Subcutaneous abdominal adipose tissue (tissue), 5 donors: ENCODE measurements around the gene CADPS2.

Experiments
- H3K27ac ChIP-seq: one replicate; pipeline ENCODE4 v1.7.0; 2013; ENCODE audit warnings: low read depth, mild to moderate bottlenecking, inconsistent platforms, low read length, moderate library complexity
- H3K27me3 ChIP-seq, 5 donors: one replicate each; pipeline ENCODE4 v1.7.0; 2013; ENCODE audit warnings: low read length in 5 of 5, inconsistent platforms in 1 of 5; ENCODE audit not compliant: control insufficient read depth in 5 of 5, insufficient read depth in 4 of 5
- H3K36me3 ChIP-seq, 5 donors: one replicate each; pipeline ENCODE4 v1.7.0; 2013; ENCODE audit warnings: low read length in 5 of 5; ENCODE audit not compliant: control insufficient read depth in 5 of 5, insufficient read depth in 5 of 5
- H3K4me1 ChIP-seq, 5 donors: one replicate each; pipeline ENCODE4 v1.7.0; 2013; ENCODE audit warnings: low read length in 5 of 5, mild to moderate bottlenecking in 3 of 5, moderate library complexity in 1 of 5; ENCODE audit not compliant: control insufficient read depth in 5 of 5, insufficient read depth in 5 of 5
- H3K4me3 ChIP-seq, 5 donors: one replicate each; pipeline ENCODE4 v1.7.0; 2013; ENCODE audit warnings: low read length in 5 of 5, low read depth in 1 of 5
- H3K9ac ChIP-seq, 5 donors: one replicate each; pipeline ENCODE4 v1.7.0; 2013; ENCODE audit warnings: low read length in 5 of 5, mild to moderate bottlenecking in 4 of 5, moderate library complexity in 3 of 5
- H3K9me3 ChIP-seq, 5 donors: one replicate each; pipeline ENCODE4 v1.7.0; 2013; ENCODE audit warnings: low read length in 5 of 5; ENCODE audit not compliant: control insufficient read depth in 5 of 5
- donor health status: healthy.
- donor health status: healthy.
- donor health status: healthy.
- donor health status: healthy.
- donor health status: healthy.

The CADPS2 gene

GRCh38 chr7:122463631-122464030 lies 422.6 kb downstream of the CADPS2 start:
- H3K9me3 ChIP-seq = no peaks in the 10 kb centered on the region
- H3K9ac ChIP-seq = no peak overlapping the region
- no peaks in the 10 kb centered on the region for H3K27me3 ChIP-seq
- H3K4me3 ChIP-seq = no peak overlapping the region
- no peaks in the 10 kb centered on the region for H3K36me3 ChIP-seq
- H3K27ac ChIP-seq = no peak overlapping the region
- no peaks in the 10 kb centered on the region for H3K4me1 ChIP-seq

- Histone ChIP-seq H3K4me1 (no peaks in the 10 kb centered on the region), H3K27me3 (no peaks in the 10 kb centered on the region), H3K4me3 (no peak overlapping the region), H3K9ac (no peak overlapping the region), H3K9me3 (no peaks in the 10 kb centered on the region), H3K36me3 (no peaks in the 10 kb centered on the region), H3K27ac (no peak overlapping the region)
Observed at GRCh38 chr7:122460936-122461335, 425.3 kb downstream of the CADPS2 start.

- H3K27ac ChIP-seq = no peak overlapping the region
- no peak overlapping the region for H3K4me3 ChIP-seq
- H3K9ac ChIP-seq = no peak overlapping the region
- no peaks in the 10 kb centered on the region for H3K4me1 ChIP-seq
- H3K27me3 ChIP-seq = no peaks in the 10 kb centered on the region
- no peaks in the 10 kb centered on the region for H3K36me3 ChIP-seq
- H3K9me3 ChIP-seq = no peaks in the 10 kb centered on the region
Observed at GRCh38 chr7:122457969-122458368, 428.3 kb downstream of the CADPS2 start.

GRCh38 chr7:122457325-122457724 lies 428.9 kb downstream of the CADPS2 start:
- Histone ChIP-seq H3K9ac (no peak overlapping the region), H3K9me3 (no peaks in the 10 kb centered on the region), H3K4me3 (no peak overlapping the region), H3K4me1 (no peaks in the 10 kb centered on the region), H3K27ac (no peak overlapping the region), H3K27me3 (no peaks in the 10 kb centered on the region), H3K36me3 (no peaks in the 10 kb centered on the region)

- no peaks in the 10 kb centered on the region for H3K9me3 ChIP-seq
- H3K27ac ChIP-seq = no peak overlapping the region
- peaks cover 0 to 5% (median 0%) of the 10 kb centered on the region in 5 donors for H3K36me3 ChIP-seq
- H3K27me3 ChIP-seq = no peaks in the 10 kb centered on the region
- H3K4me3 ChIP-seq = no peak overlapping the region
- no peaks in the 10 kb centered on the region for H3K4me1 ChIP-seq
- no peak overlapping the region for H3K9ac ChIP-seq
Observed at GRCh38 chr7:122454776-122455507, 431.3 kb downstream of the CADPS2 start.

GRCh38 chr7:122453432-122453831 lies 432.8 kb downstream of the CADPS2 start:
- Histone ChIP-seq H3K4me3 (no peak overlapping the region), H3K27ac (no peak overlapping the region), H3K36me3 (peaks cover 0 to 5% (median 0%) of the 10 kb centered on the region in 5 donors), H3K9ac (no peak overlapping the region), H3K27me3 (no peaks in the 10 kb centered on the region), H3K4me1 (no peaks in the 10 kb centered on the region), H3K9me3 (no peaks in the 10 kb centered on the region)

GRCh38 chr7:122448893-122449589 lies 437.2 kb downstream of the CADPS2 start:
- Histone ChIP-seq H3K4me3 (no peak overlapping the region), H3K4me1 (no peaks in the 10 kb centered on the region), H3K27me3 (no peaks in the 10 kb centered on the region), H3K9me3 (peaks cover 0 to 3% (median 0%) of the 10 kb centered on the region in 5 donors), H3K36me3 (peaks cover 0 to 5% (median 0%) of the 10 kb centered on the region in 5 donors), H3K9ac (no peak overlapping the region), H3K27ac (no peak overlapping the region)

GRCh38 chr7:122442929-122443328 lies 443.3 kb downstream of the CADPS2 start:
- H3K36me3 ChIP-seq = no peaks in the 10 kb centered on the region
- no peak overlapping the region for H3K4me3 ChIP-seq
- no peaks in the 10 kb centered on the region for H3K27me3 ChIP-seq
- no peak overlapping the region for H3K27ac ChIP-seq
- H3K9me3 ChIP-seq = peaks cover 0 to 3% (median 0%) of the 10 kb centered on the region in 5 donors
- no peak overlapping the region for H3K9ac ChIP-seq
- H3K4me1 ChIP-seq = peaks cover 0 to 7% (median 0%) of the 10 kb centered on the region in 5 donors

GRCh38 chr7:122438492-122438891 lies 447.8 kb downstream of the CADPS2 start:
- H3K36me3 ChIP-seq = no peaks in the 10 kb centered on the region
- no peak overlapping the region for H3K27ac ChIP-seq
- no peak overlapping the region for H3K9ac ChIP-seq
- H3K9me3 ChIP-seq = no peaks in the 10 kb centered on the region
- H3K27me3 ChIP-seq = no peaks in the 10 kb centered on the region
- H3K4me3 ChIP-seq = no peak overlapping the region
- peaks cover 0 to 8% (median 0%) of the 10 kb centered on the region in 5 donors for H3K4me1 ChIP-seq

GRCh38 chr7:122438006-122438405 lies 448.3 kb downstream of the CADPS2 start:
- H3K36me3 ChIP-seq = no peaks in the 10 kb centered on the region
- no peaks in the 10 kb centered on the region for H3K27me3 ChIP-seq
- H3K9ac ChIP-seq = no peak overlapping the region
- H3K9me3 ChIP-seq = no peaks in the 10 kb centered on the region
- peaks cover 0 to 8% (median 0%) of the 10 kb centered on the region in 5 donors for H3K4me1 ChIP-seq
- H3K4me3 ChIP-seq = no peak overlapping the region
- H3K27ac ChIP-seq = no peak overlapping the region
